Uterus (tissue), 2 donors: ENCODE measurements around the gene DENND1A.

Experiments
- POLR2A ChIP-seq, 2 donors: fragments of 450-650 bp; IDR thresholded peaks; one replicate each; pipeline ENCODE4 v1.6.1; 2016; ENCODE audit warnings: antibody characterized with exemption in 2 of 2, mild to moderate bottlenecking in 1 of 2, moderate library complexity in 1 of 2
- TF ChIP-seq, protein P1 (sequence below), 4 experiments: fragments of 200-600 bp in 2 of 4; fragments of 450-650 bp in 2 of 4; sonication (generic) in 2 of 4; IDR thresholded peaks; one replicate each; pipeline ENCODE4 v1.5.1; 2016 to 2019; ENCODE audit warnings: antibody characterized with exemption in 4 of 4, mild to moderate bottlenecking in 2 of 4, moderate library complexity in 1 of 4

DNA sequence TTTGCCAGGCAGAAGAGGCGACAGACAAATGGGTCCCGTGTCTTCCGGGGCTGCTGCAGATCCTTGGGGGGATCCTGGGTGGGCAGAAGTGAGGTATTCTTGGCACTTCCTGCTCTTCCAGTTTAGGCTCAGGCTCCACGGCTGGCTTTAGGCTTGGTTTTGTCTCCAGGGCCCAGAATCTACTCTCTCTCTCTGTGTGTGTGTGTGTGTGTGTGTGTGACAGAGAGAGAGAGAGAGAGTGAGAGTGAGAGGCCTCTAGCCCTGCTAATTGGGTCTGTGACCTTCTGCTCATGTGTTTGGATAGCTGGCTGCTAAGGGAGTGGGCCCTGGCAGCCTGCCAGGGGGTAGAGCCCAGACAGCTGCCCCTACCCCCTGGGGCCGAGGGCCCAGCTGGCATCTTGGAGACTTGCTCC, 534.6 kb downstream of the DENND1A start:
- no peak for TF ChIP-seq POLR2A (IDR thresholded peaks at IDR 0.05)
- TF ChIP-seq, protein P1, sequence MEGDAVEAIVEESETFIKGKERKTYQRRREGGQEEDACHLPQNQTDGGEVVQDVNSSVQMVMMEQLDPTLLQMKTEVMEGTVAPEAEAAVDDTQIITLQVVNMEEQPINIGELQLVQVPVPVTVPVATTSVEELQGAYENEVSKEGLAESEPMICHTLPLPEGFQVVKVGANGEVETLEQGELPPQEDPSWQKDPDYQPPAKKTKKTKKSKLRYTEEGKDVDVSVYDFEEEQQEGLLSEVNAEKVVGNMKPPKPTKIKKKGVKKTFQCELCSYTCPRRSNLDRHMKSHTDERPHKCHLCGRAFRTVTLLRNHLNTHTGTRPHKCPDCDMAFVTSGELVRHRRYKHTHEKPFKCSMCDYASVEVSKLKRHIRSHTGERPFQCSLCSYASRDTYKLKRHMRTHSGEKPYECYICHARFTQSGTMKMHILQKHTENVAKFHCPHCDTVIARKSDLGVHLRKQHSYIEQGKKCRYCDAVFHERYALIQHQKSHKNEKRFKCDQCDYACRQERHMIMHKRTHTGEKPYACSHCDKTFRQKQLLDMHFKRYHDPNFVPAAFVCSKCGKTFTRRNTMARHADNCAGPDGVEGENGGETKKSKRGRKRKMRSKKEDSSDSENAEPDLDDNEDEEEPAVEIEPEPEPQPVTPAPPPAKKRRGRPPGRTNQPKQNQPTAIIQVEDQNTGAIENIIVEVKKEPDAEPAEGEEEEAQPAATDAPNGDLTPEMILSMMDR (IDR thresholded peaks at IDR 0.05), result no peak
